ENCODE results near the gene TSPAN10.

Gene TSPAN10

GRCh38 chr17:81695211-81695610, 58.2 kb downstream of the TSPAN10 start:
- no peaks in the 10 kb centered on the region for H3K9me3 ChIP-seq (ENCODE audit: control insufficient read depth in 2 of 2, low read length in 2 of 2)
- H3K9ac ChIP-seq (ENCODE audit: low read depth in 1 of 2, low read length in 2 of 2), result no peak overlapping the region
- no peak overlapping the region for H3K4me3 ChIP-seq (ENCODE audit: low read length in 2 of 2)
- no peaks in the 10 kb centered on the region for H3K4me1 ChIP-seq (ENCODE audit: control insufficient read depth in 2 of 2, insufficient read depth in 2 of 2, low read length in 2 of 2)
- H3K36me3 ChIP-seq (ENCODE audit: control insufficient read depth in 2 of 2, insufficient read depth in 2 of 2, low read length in 2 of 2), result peaks cover 73 to 79% of the 10 kb centered on the region in 2 donors
- H3K27me3 ChIP-seq (ENCODE audit: control insufficient read depth in 2 of 2, insufficient read depth in 2 of 2, low read length in 2 of 2), result no peaks in the 10 kb centered on the region
- no peak overlapping the region for H3K27ac ChIP-seq (ENCODE audit: low read depth in 2 of 2, low read length in 2 of 2)

- H3K9ac ChIP-seq (ENCODE audit: low read depth in 1 of 2, low read length in 2 of 2), result no peak overlapping the region
- H3K9me3 ChIP-seq (ENCODE audit: control insufficient read depth in 2 of 2, low read length in 2 of 2), result no peaks in the 10 kb centered on the region
- no peak overlapping the region for H3K27ac ChIP-seq (ENCODE audit: low read depth in 2 of 2, low read length in 2 of 2)
- H3K27me3 ChIP-seq (ENCODE audit: control insufficient read depth in 2 of 2, insufficient read depth in 2 of 2, low read length in 2 of 2), result no peaks in the 10 kb centered on the region
- H3K4me1 ChIP-seq (ENCODE audit: control insufficient read depth in 2 of 2, insufficient read depth in 2 of 2, low read length in 2 of 2), result peaks cover 0 to 1% of the 10 kb centered on the region in 2 donors
- no peak overlapping the region for H3K4me3 ChIP-seq (ENCODE audit: low read length in 2 of 2)
- peaks cover 73 to 77% of the 10 kb centered on the region in 2 donors for H3K36me3 ChIP-seq (ENCODE audit: control insufficient read depth in 2 of 2, insufficient read depth in 2 of 2, low read length in 2 of 2)
Observed at GRCh38 chr17:81695801-81696200, 58.8 kb downstream of the TSPAN10 start.

- H3K9ac ChIP-seq (ENCODE audit: low read depth in 1 of 2, low read length in 2 of 2), result no peak overlapping the region
- H3K9me3 ChIP-seq (ENCODE audit: control insufficient read depth in 2 of 2, low read length in 2 of 2), result no peaks in the 10 kb centered on the region
- no peak overlapping the region for H3K27ac ChIP-seq (ENCODE audit: low read depth in 2 of 2, low read length in 2 of 2)
- H3K27me3 ChIP-seq (ENCODE audit: control insufficient read depth in 2 of 2, insufficient read depth in 2 of 2, low read length in 2 of 2), result no peaks in the 10 kb centered on the region
- H3K4me1 ChIP-seq (ENCODE audit: control insufficient read depth in 2 of 2, insufficient read depth in 2 of 2, low read length in 2 of 2), result peaks cover 3 to 7% of the 10 kb centered on the region in 2 donors
- no peak overlapping the region for H3K4me3 ChIP-seq (ENCODE audit: low read length in 2 of 2)
- H3K36me3 ChIP-seq (ENCODE audit: control insufficient read depth in 2 of 2, insufficient read depth in 2 of 2, low read length in 2 of 2), result peaks cover 73 to 75% of the 10 kb centered on the region in 2 donors
Observed at GRCh38 chr17:81696218-81696941, 59.4 kb downstream of the TSPAN10 start.

GRCh38 chr17:81697261-81698044, 60.5 kb downstream of the TSPAN10 start:
- Histone ChIP-seq H3K4me1 (ENCODE audit: control insufficient read depth in 2 of 2, insufficient read depth in 2 of 2, low read length in 2 of 2) (peaks cover 13 to 16% of the 10 kb centered on the region in 2 donors), H3K27me3 (ENCODE audit: control insufficient read depth in 2 of 2, insufficient read depth in 2 of 2, low read length in 2 of 2) (no peaks in the 10 kb centered on the region), H3K27ac (ENCODE audit: low read depth in 2 of 2, low read length in 2 of 2) (no peak overlapping the region), H3K4me3 (ENCODE audit: low read length in 2 of 2) (no peak overlapping the region), H3K9me3 (ENCODE audit: control insufficient read depth in 2 of 2, low read length in 2 of 2) (no peaks in the 10 kb centered on the region), H3K9ac (ENCODE audit: low read depth in 1 of 2, low read length in 2 of 2) (no peak overlapping the region), H3K36me3 (ENCODE audit: control insufficient read depth in 2 of 2, insufficient read depth in 2 of 2, low read length in 2 of 2) (peaks cover 67 to 68% of the 10 kb centered on the region in 2 donors)
